ENCODE results near the gene ZMYM5. TPM values are rescaled to one million over a fixed set of nuclear protein-coding genes. Genes with fewer than 3 reads are reported as not detected.
"Not testable (repeated sequence)": the region's sequence is repeated elsewhere in the genome, so short reads cannot be mapped to it uniquely, and the experiment has no call there.

Gene ZMYM5
- total RNA-seq, 1 experiment from 2014 or later = 10.3 TPM

GRCh38 chr13:19795956-19796355, 67.5 kb downstream of the ZMYM5 start:
- BruUV-seq (replicated peaks) = no TSS peak
- TF ChIP-seq CTCF (conservative IDR thresholded peaks at IDR 0.05) (no peak), EZH2 (IDR thresholded peaks at IDR 0.05; ENCODE audit: low read depth) (no peak)
- ChIA-PET CTCF (no interaction called here), POLR2A (ENCODE audit: unreplicated experiment) (no interaction called here)
- H3K27me3 ChIP-seq (ENCODE audit: insufficient read depth, low read depth) = no peaks in the 10 kb centered on the region
- no peak for DNase-seq
- H3K4me1 ChIP-seq (replicated peaks; ENCODE audit: insufficient read depth) = peaks cover 55% of the 10 kb centered on the region
- H3K36me3 ChIP-seq (ENCODE audit: low read depth) = no peaks in the 10 kb centered on the region
- peak overlapping the region; percentile 99 for H3K27ac ChIP-seq
- intact Hi-C loops (cut with micrococcal nuclease; ENCODE audit: unreplicated experiment) = no loop called here
- H2AFZ ChIP-seq = no peak overlapping the region
- no peaks in the 10 kb centered on the region for H3K9me2 ChIP-seq (ENCODE audit: insufficient read depth)
- no peaks in the 10 kb centered on the region for H4K20me1 ChIP-seq (ENCODE audit: insufficient read depth)
- peaks cover 11% of the 10 kb centered on the region; the same call in 1 of the 2 replicates for H3K79me2 ChIP-seq (ENCODE audit: low read depth)
- H3K4me3 ChIP-seq = no peak overlapping the region
- no peak overlapping the region for H3K4me2 ChIP-seq
- H3F3A ChIP-seq (ENCODE audit: insufficient read depth, low read depth) = peaks cover 35% of the 10 kb centered on the region
- no peaks in the 10 kb centered on the region for H3K9me3 ChIP-seq (ENCODE audit: insufficient read depth, low read depth)

- Histone ChIP-seq H3K4me1 (replicated peaks; ENCODE audit: insufficient read depth) (peaks cover 55% of the 10 kb centered on the region), H3K79me2 (ENCODE audit: low read depth) (peaks cover 11% of the 10 kb centered on the region; the same call in 1 of the 2 replicates), H3K9me2 (ENCODE audit: insufficient read depth) (no peaks in the 10 kb centered on the region), H3K27me3 (ENCODE audit: insufficient read depth, low read depth) (no peaks in the 10 kb centered on the region), H3K27ac (peak overlapping the region; percentile 99), H3K4me2 (peak overlapping the region; percentile 79), H2AFZ (no peak overlapping the region), H3K4me3 (peak overlapping the region; percentile 30; the same call in 1 of the 2 replicates), H3F3A (ENCODE audit: insufficient read depth, low read depth) (peaks cover 35% of the 10 kb centered on the region), H3K9me3 (ENCODE audit: insufficient read depth, low read depth) (no peaks in the 10 kb centered on the region), H4K20me1 (ENCODE audit: insufficient read depth) (no peaks in the 10 kb centered on the region), H3K36me3 (ENCODE audit: low read depth) (no peaks in the 10 kb centered on the region)
- BruUV-seq (replicated peaks) = no TSS peak
- ChIA-PET POLR2A (ENCODE audit: unreplicated experiment) (no interaction called here), CTCF (interaction anchor here (0.6 kb wide), 1 partner anchor 13 kb away, joined by 12 read pairs; no protein-coding TSS in a partner anchor)
- intact Hi-C loops (cut with micrococcal nuclease; ENCODE audit: unreplicated experiment) = loop anchor here (5.0 kb wide), 1 partner anchor 68 kb away; the partner anchor contains the start of gene ZMYM5
- DNase-seq = peak; percentile 71 to 99
- TF ChIP-seq CTCF (conservative IDR thresholded peaks at IDR 0.05) (no peak), EZH2 (IDR thresholded peaks at IDR 0.05; ENCODE audit: low read depth) (no peak)
These were observed 68.8 kb downstream of the ZMYM5 start for GRCh38 chr13:19794631-19795030.

- intact Hi-C loops (cut with micrococcal nuclease; ENCODE audit: unreplicated experiment) = loop anchor here (5.0 kb wide), 1 partner anchor 70 kb away; the partner anchor contains the start of gene ZMYM5
- DNase-seq = no peak
- H2AFZ ChIP-seq = no peak overlapping the region
- no peaks in the 10 kb centered on the region for H3K9me3 ChIP-seq (ENCODE audit: insufficient read depth, low read depth)
- H3K9me2 ChIP-seq (ENCODE audit: insufficient read depth) = no peaks in the 10 kb centered on the region
- no peaks in the 10 kb centered on the region for H3K27me3 ChIP-seq (ENCODE audit: insufficient read depth, low read depth)
- H3K4me2 ChIP-seq = no peak overlapping the region
- POLR2A ChIA-PET (ENCODE audit: unreplicated experiment) = no interaction called here
- TF ChIP-seq CTCF (conservative IDR thresholded peaks at IDR 0.05) = no peak
- no peak for TF ChIP-seq EZH2 (IDR thresholded peaks at IDR 0.05; ENCODE audit: low read depth)
- H3K36me3 ChIP-seq (ENCODE audit: low read depth) = no peaks in the 10 kb centered on the region
- no peak overlapping the region for H3K4me3 ChIP-seq
- H3K4me1 ChIP-seq (replicated peaks; ENCODE audit: insufficient read depth) = peaks cover 40% of the 10 kb centered on the region
- BruUV-seq (replicated peaks) = no TSS peak
- H4K20me1 ChIP-seq (ENCODE audit: insufficient read depth) = no peaks in the 10 kb centered on the region
- H3K27ac ChIP-seq = no peak overlapping the region
- H3F3A ChIP-seq (ENCODE audit: insufficient read depth, low read depth) = peaks cover 32% of the 10 kb centered on the region
- CTCF ChIA-PET = no interaction called here
- peaks cover 11% of the 10 kb centered on the region; the same call in 1 of the 2 replicates for H3K79me2 ChIP-seq (ENCODE audit: low read depth)
These were observed 71.4 kb downstream of the ZMYM5 start for GRCh38 chr13:19791953-19792537.

GRCh38 chr13:19782727-19783682, 80.4 kb downstream of the ZMYM5 start, which contains the start of gene PSPC1:
TSS of gene PSPC1 (minus strand) at chr13:19782945. CDS start at chr13:19782757, 188 bp downstream.
- Histone ChIP-seq H2AFZ (peak within 1 kb of the TSS; percentile 83), H3K4me2 (peak within 1 kb of the TSS; percentile 88), H3K4me1 (replicated peaks; ENCODE audit: insufficient read depth) (0 out of 2 replicates have a peak, but pooled peaks cover 11% of the 10 kb centered on the region), H3K79me2 (ENCODE audit: low read depth) (peaks cover 23% of the 10 kb centered on the region), H3K4me3 (peak within 1 kb of the TSS; percentile 100), H3K27ac (peak within 1 kb of the TSS; percentile 74)
- H3F3A ChIP-seq (ENCODE audit: insufficient read depth, low read depth); H3K27me3 ChIP-seq (ENCODE audit: insufficient read depth, low read depth); CTCF ChIA-PET; H3K9me2 ChIP-seq (ENCODE audit: insufficient read depth); H4K20me1 ChIP-seq (ENCODE audit: insufficient read depth); H3K36me3 ChIP-seq (ENCODE audit: low read depth); H3K9me3 ChIP-seq (ENCODE audit: insufficient read depth, low read depth); intact Hi-C loops (cut with micrococcal nuclease; ENCODE audit: unreplicated experiment): not testable (repeated sequence)
- DNase-seq = peak; percentile 83 to 88
- POLR2A ChIA-PET (ENCODE audit: unreplicated experiment) = interaction anchor here (0.6 to 0.7 kb wide), 2 partner anchors 12 to 41 kb away, joined by 3 to 7 read pairs; no protein-coding TSS in a partner anchor
- TSS peak; percentile 85 for BruUV-seq (replicated peaks)
